ENCODE measurements around the gene FBXW8. TPM values are rescaled to one million over a fixed set of nuclear protein-coding genes. Genes with fewer than 3 reads are reported as not detected.

FBXW8 gene
- total RNA-seq, 2 donors from 2014 or later = 12.6 to 25.0 TPM

GRCh38 chr12:117068492-117068891 lies 157.7 kb downstream of the FBXW8 start:
- H3K27ac ChIP-seq = no peak overlapping the region
- TF ChIP-seq CTCF (IDR thresholded peaks at IDR 0.05) = no peak
- H3K4me1 ChIP-seq (ENCODE audit: control insufficient read depth in 1 of 2, low read depth in 2 of 2) = no peaks in the 10 kb centered on the region
- no peaks in the 10 kb centered on the region for H3K27me3 ChIP-seq (replicated peaks; ENCODE audit: insufficient read depth)
- ATAC-seq (ENCODE audit: insufficient number of reproducible peaks, low FRiP score, low read depth) = no peak
- no peaks in the 10 kb centered on the region for H3K36me3 ChIP-seq
- no peak for DNase-seq (ENCODE audit: low spot score)
- H3K4me3 ChIP-seq = no peak overlapping the region
- H3K9me3 ChIP-seq = no peaks in the 10 kb centered on the region

GRCh38 chr12:117069101-117069797 lies 158.5 kb downstream of the FBXW8 start:
- TF ChIP-seq CTCF (IDR thresholded peaks at IDR 0.05) = no peak
- DNase-seq (ENCODE audit: low spot score) = no peak
- no peak overlapping the region for H3K4me3 ChIP-seq

GRCh38 chr12:117069926-117070900 lies 159.5 kb downstream of the FBXW8 start:
- TF ChIP-seq CTCF (IDR thresholded peaks at IDR 0.05) = no peak
- no peak for ATAC-seq (ENCODE audit: insufficient number of reproducible peaks, low FRiP score, low read depth)

More at GRCh38 chr12:117069101-117069797, 158.5 kb downstream of the FBXW8 start:
- Histone ChIP-seq H3K27me3 (replicated peaks; ENCODE audit: insufficient read depth) (no peaks in the 10 kb centered on the region), H3K27ac (no peak overlapping the region), H3K4me1 (ENCODE audit: control insufficient read depth in 1 of 2, low read depth in 2 of 2) (no peaks in the 10 kb centered on the region), H3K9me3 (no peaks in the 10 kb centered on the region), H3K36me3 (no peaks in the 10 kb centered on the region)
- ATAC-seq (ENCODE audit: insufficient number of reproducible peaks, low FRiP score, low read depth) = no peak

GRCh38 chr12:117071009-117071408 lies 160.3 kb downstream of the FBXW8 start:
- H3K27me3 ChIP-seq (replicated peaks; ENCODE audit: insufficient read depth) = no peaks in the 10 kb centered on the region
- no peak overlapping the region for H3K27ac ChIP-seq
- H3K4me3 ChIP-seq = no peak overlapping the region
- TF ChIP-seq CTCF (IDR thresholded peaks at IDR 0.05) = no peak
- no peaks in the 10 kb centered on the region for H3K9me3 ChIP-seq
- ATAC-seq (ENCODE audit: insufficient number of reproducible peaks, low FRiP score, low read depth) = no peak
- no peaks in the 10 kb centered on the region for H3K36me3 ChIP-seq
- no peak for DNase-seq (ENCODE audit: low spot score)
- H3K4me1 ChIP-seq (ENCODE audit: control insufficient read depth in 1 of 2, low read depth in 2 of 2) = no peaks in the 10 kb centered on the region

More at GRCh38 chr12:117069926-117070900, 159.5 kb downstream of the FBXW8 start:
- DNase-seq (ENCODE audit: low spot score) = no peak
- H3K27ac ChIP-seq = no peak overlapping the region
- no peaks in the 10 kb centered on the region for H3K27me3 ChIP-seq (replicated peaks; ENCODE audit: insufficient read depth)
- H3K4me3 ChIP-seq = no peak overlapping the region
- no peaks in the 10 kb centered on the region for H3K36me3 ChIP-seq
- no peaks in the 10 kb centered on the region for H3K9me3 ChIP-seq
- no peaks in the 10 kb centered on the region for H3K4me1 ChIP-seq (ENCODE audit: control insufficient read depth in 1 of 2, low read depth in 2 of 2)

- H3K4me1 ChIP-seq (ENCODE audit: control insufficient read depth in 1 of 2, low read depth in 2 of 2) = no peaks in the 10 kb centered on the region
- no peak for ATAC-seq (ENCODE audit: insufficient number of reproducible peaks, low FRiP score, low read depth)
Measured at GRCh38 chr12:117072106-117072505, 161.4 kb downstream of the FBXW8 start.

More at GRCh38 chr12:117072106-117072505, 161.4 kb downstream of the FBXW8 start:
- no peaks in the 10 kb centered on the region for H3K9me3 ChIP-seq
- DNase-seq (ENCODE audit: low spot score) = no peak
- H3K27ac ChIP-seq = no peak overlapping the region
- H3K36me3 ChIP-seq = no peaks in the 10 kb centered on the region
- H3K4me3 ChIP-seq = no peak overlapping the region
- no peaks in the 10 kb centered on the region for H3K27me3 ChIP-seq (replicated peaks; ENCODE audit: insufficient read depth)
- no peak for TF ChIP-seq CTCF (IDR thresholded peaks at IDR 0.05)

Data from thoracic aorta (tissue), 2 donors.